Endothelial cell (in vitro differentiated cells): Measurements from ENCODE around the gene APBB1IP. TPM values are rescaled to one million over a fixed set of nuclear protein-coding genes. Genes with fewer than 3 reads are reported as not detected.

ENCODE experiments used
- DNase-seq: peaks from one replicate; pipeline ENCODE4 v3.0.0; 2021; ENCODE audit warnings: low spot score
- H3K27ac Mint-ChIP-seq: one replicate; pipeline ENCODE4 v1.8.0; 2021; ENCODE audit warnings: mixed read lengths, inconsistent platforms; ENCODE audit not compliant: unreplicated experiment
- H3K27me3 Mint-ChIP-seq: one replicate; pipeline ENCODE4 v1.8.0; 2021; ENCODE audit warnings: mild to moderate bottlenecking, moderate library complexity, mixed read lengths, inconsistent platforms; ENCODE audit not compliant: unreplicated experiment
- H3K36me3 Mint-ChIP-seq: one replicate; pipeline ENCODE4 v1.8.0; 2021; ENCODE audit warnings: mild to moderate bottlenecking, low read depth, mixed read lengths, inconsistent platforms; ENCODE audit not compliant: unreplicated experiment
- H3K4me1 Mint-ChIP-seq: one replicate; pipeline ENCODE4 v1.8.0; 2021; ENCODE audit warnings: mild to moderate bottlenecking, mixed read lengths, inconsistent platforms; ENCODE audit not compliant: unreplicated experiment
- H3K4me3 Mint-ChIP-seq: one replicate; pipeline ENCODE4 v1.8.0; 2021; ENCODE audit warnings: mild to moderate bottlenecking, mixed read lengths, inconsistent platforms; ENCODE audit not compliant: unreplicated experiment
- H3K9me3 Mint-ChIP-seq: one replicate; pipeline ENCODE4 v1.8.0; 2021; ENCODE audit warnings: mixed read lengths, inconsistent platforms; ENCODE audit not compliant: unreplicated experiment
- CTCF ChIP-seq: fragments of 200-600 bp; sonication (generic); IDR thresholded peaks from one replicate; pipeline ENCODE4 v1.5.0; 2021; ENCODE audit warnings: antibody characterized with exemption; ENCODE audit not compliant: unreplicated experiment
- total RNA-seq: library from RNA; stranded (reverse); fragmentation: NEBNext Ultra II Directional; extraction: Animal tissue kit (Norgen Biotek cat#: 25700); gene quantifications from one replicate; pipeline ENCODE4 v1.2.1, GENCODE V29; 2021; ENCODE audit not compliant: unreplicated experiment

The APBB1IP gene
- total RNA-seq, 1 donor from 2014 or later: not detected

DNA sequence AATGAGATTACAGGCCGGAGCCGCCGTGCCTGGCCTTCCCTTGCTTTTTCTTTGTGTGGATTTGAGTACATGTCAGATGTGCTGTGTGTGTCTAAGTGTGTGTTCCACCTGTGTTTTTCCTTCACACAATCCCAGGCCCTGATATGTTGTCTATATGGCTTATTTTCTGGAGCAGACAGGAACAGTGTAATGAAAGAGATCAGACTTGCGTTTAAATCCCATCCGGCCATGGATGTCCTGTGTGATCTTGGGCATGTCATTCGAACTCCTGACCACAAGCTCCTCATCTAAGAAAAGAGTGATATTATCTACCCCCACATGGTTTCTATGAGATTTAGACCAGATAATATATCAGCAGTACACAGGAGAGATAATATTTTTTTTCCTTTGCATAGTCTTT, 37.2 kb downstream of the APBB1IP start:
- H3K4me1 Mint-ChIP-seq: no peaks in the 10 kb centered on the region
- H3K9me3 Mint-ChIP-seq: no peaks in the 10 kb centered on the region
- DNase-seq: no peak
- TF ChIP-seq CTCF: no peak
- no peaks in the 10 kb centered on the region for H3K27me3 Mint-ChIP-seq
- no peaks in the 10 kb centered on the region for H3K36me3 Mint-ChIP-seq
- H3K4me3 Mint-ChIP-seq: no peak overlapping the region
- H3K27ac Mint-ChIP-seq: no peak overlapping the region

- TF ChIP-seq CTCF: no peak
- Mint-ChIP-seq H3K27ac (no peak overlapping the region), H3K27me3 (no peaks in the 10 kb centered on the region), H3K4me3 (no peak overlapping the region), H3K4me1 (no peaks in the 10 kb centered on the region), H3K36me3 (no peaks in the 10 kb centered on the region), H3K9me3 (no peaks in the 10 kb centered on the region)
- DNase-seq: no peak
These were observed 39.4 kb downstream of the APBB1IP start for GRCh38 chr10:26477501-26477900.

GRCh38 chr10:26478061-26478460, 39.9 kb downstream of the APBB1IP start:
- no peaks in the 10 kb centered on the region for H3K27me3 Mint-ChIP-seq
- DNase-seq: no peak
- no peak for TF ChIP-seq CTCF
- no peaks in the 10 kb centered on the region for H3K4me1 Mint-ChIP-seq
- H3K9me3 Mint-ChIP-seq: no peaks in the 10 kb centered on the region
- H3K27ac Mint-ChIP-seq: no peak overlapping the region
- no peaks in the 10 kb centered on the region for H3K36me3 Mint-ChIP-seq
- no peak overlapping the region for H3K4me3 Mint-ChIP-seq

DNA sequence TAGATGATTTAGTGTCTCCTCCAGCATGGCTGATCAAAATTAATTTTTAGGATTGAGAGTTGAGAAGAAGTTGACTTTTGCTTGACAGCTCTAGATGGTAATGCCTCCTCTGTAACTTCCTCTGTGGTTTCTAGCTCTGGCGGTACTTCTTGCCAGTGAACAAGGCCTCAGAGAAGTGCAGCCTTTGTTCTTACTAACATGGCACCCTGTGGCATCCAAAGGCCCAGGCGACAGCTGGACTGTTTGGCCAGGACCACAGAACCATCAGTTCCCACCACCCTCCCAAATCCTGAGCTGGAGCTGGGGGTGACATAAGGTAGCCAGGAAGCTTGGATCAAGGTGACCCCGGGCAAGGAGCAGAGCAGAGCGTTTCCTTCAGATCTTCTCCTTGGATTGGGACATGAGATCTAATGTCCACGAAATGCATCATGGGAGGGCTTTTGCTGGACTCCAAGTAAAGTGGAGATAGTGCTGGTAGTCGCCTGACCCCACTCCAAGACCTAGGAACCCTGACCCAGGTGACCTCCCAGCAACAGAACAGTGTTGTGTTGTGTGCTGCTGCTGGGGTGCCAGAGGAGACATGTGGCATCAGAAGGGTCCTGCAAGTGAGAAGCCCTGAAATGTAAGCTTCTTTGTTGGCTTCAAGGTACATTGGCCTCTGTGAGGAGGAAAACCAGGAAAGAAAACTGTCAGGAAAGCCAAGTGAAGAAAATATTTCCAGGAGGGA, 41.8 kb downstream of the APBB1IP start:
- H3K27ac Mint-ChIP-seq: no peak overlapping the region
- H3K4me1 Mint-ChIP-seq: no peaks in the 10 kb centered on the region
- TF ChIP-seq CTCF: no peak
- no peaks in the 10 kb centered on the region for H3K27me3 Mint-ChIP-seq
- no peak for DNase-seq
- no peaks in the 10 kb centered on the region for H3K9me3 Mint-ChIP-seq
- no peaks in the 10 kb centered on the region for H3K36me3 Mint-ChIP-seq
- H3K4me3 Mint-ChIP-seq: no peak overlapping the region

- H3K4me1 Mint-ChIP-seq: no peaks in the 10 kb centered on the region
- no peaks in the 10 kb centered on the region for H3K9me3 Mint-ChIP-seq
- no peak overlapping the region for H3K27ac Mint-ChIP-seq
- no peak for TF ChIP-seq CTCF
- H3K36me3 Mint-ChIP-seq: no peaks in the 10 kb centered on the region
- no peaks in the 10 kb centered on the region for H3K27me3 Mint-ChIP-seq
- H3K4me3 Mint-ChIP-seq: no peak overlapping the region
- no peak for DNase-seq
These were observed 43.2 kb downstream of the APBB1IP start for GRCh38 chr10:26481315-26481692.
